ENCODE data around the gene DCC. TPM values are rescaled to one million over a fixed set of nuclear protein-coding genes. Genes with fewer than 3 reads are reported as not detected.

The DCC gene
- total and polyA plus RNA-seq, 9 of the 15 experiments (the other 6 are each of a cell fraction or from before 2014, with no cell fraction given), result not detected

- TF ChIP-seq MED1 (CRISPR knock-in tag; IDR thresholded peaks at IDR 0.05; ENCODE audit: borderline replicate concordance), result no peak
- no peak for TF ChIP-seq TCF7 (IDR thresholded peaks at IDR 0.05; ENCODE audit: borderline replicate concordance)
- TF ChIP-seq, protein P1, sequence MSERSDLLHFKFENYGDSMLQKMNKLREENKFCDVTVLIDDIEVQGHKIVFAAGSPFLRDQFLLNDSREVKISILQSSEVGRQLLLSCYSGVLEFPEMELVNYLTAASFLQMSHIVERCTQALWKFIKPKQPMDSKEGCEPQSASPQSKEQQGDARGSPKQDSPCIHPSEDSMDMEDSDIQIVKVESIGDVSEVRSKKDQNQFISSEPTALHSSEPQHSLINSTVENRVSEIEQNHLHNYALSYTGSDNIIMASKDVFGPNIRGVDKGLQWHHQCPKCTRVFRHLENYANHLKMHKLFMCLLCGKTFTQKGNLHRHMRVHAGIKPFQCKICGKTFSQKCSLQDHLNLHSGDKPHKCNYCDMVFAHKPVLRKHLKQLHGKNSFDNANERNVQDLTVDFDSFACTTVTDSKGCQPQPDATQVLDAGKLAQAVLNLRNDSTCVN (CRISPR knock-in tag; IDR thresholded peaks at IDR 0.05), result no peak
- no peak for TF ChIP-seq ARHGAP35 (IDR thresholded peaks at IDR 0.05; ENCODE audit: partially characterized antibody)
- no peak for TF ChIP-seq NR4A1 (CRISPR knock-in tag; IDR thresholded peaks at IDR 0.05)
- TF ChIP-seq NR4A1 (tag; IDR thresholded peaks at IDR 0.05), result no peak
- no peak for TF ChIP-seq ATF1 (CRISPR knock-in tag; IDR thresholded peaks at IDR 0.05)
- TF ChIP-seq ATF1 (tag; IDR thresholded peaks at IDR 0.05), result no peak
Measured at GRCh38 chr18:52510139-52510538, 170.1 kb downstream of the DCC start (continued).

DNA sequence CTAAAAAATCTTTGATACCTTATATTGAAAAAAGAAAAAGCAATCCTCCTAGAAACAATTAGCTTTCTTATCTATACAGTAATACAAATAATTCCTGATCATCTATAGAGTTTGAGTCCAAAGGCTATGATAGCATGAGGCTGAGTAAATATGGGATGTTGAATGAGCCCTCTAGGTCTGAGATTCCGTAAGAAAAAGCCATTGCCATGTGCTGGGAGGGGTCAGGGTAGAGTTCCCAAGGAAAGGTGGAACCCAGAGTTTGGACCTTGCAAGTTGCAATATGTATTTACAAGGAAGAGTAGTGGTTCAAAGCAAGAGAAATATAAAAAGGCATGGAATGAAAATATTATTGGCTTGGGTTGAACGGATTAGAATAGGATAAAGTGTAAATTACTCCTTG is 178.1 kb downstream of the DCC start:
- Histone ChIP-seq H3K4me1 (replicated peaks in 1 of 2; ENCODE audit: control insufficient read depth in 2 of 2, insufficient read depth in 2 of 2, low read length in 2 of 2) (no peaks in the 10 kb centered on the region), H3K79me2 (ENCODE audit: control insufficient read depth, insufficient read depth, low read length) (no peaks in the 10 kb centered on the region), H3K9me1 (ENCODE audit: control insufficient read depth, insufficient read depth, low read length) (no peaks in the 10 kb centered on the region), H3K4me3 (no peak overlapping the region), H2AFZ (ENCODE audit: low read depth, low read length) (no peak overlapping the region), H3K9ac (ENCODE audit: insufficient read depth in 1 of 2, low read depth in 2 of 2, low read length in 2 of 2) (no peak overlapping the region), H3K4me2 (ENCODE audit: insufficient read depth, low read length) (no peak overlapping the region), H3K36me3 (ENCODE audit: control insufficient read depth, insufficient read depth, low read length) (no peaks in the 10 kb centered on the region), H3K27me3 (ENCODE audit: control insufficient read depth in 2 of 2, insufficient read depth in 2 of 2, low read length in 2 of 2) (no peaks in the 10 kb centered on the region), H4K20me1 (replicated peaks; ENCODE audit: control insufficient read depth, insufficient read depth, low read length) (no peaks in the 10 kb centered on the region), H3K9me3 (replicated peaks; ENCODE audit: control insufficient read depth, insufficient read depth, low read depth, low read length) (no peaks in the 10 kb centered on the region), H3K27ac (ENCODE audit: extremely low read depth, low read depth, low read length) (no peak overlapping the region)
- in situ Hi-C loops (cut with MboI), result no loop called here
- ChIA-PET POLR2A (no interaction called here), CTCF (ENCODE audit: low intra/inter-chr PET ratio) (no interaction called here)
- DNase-seq (ENCODE audit: extremely low read depth in 1 of 4, low spot score in 3 of 4), result no peak
- intact Hi-C loops (cut with micrococcal nuclease), result no loop called here
- no peak for FAIRE-seq
- WGBS (ENCODE audit: insufficient coverage, low coverage, missing lambda C conversion rate), result 0% methylated on average over 2 of the region's 2 CpGs
- ATAC-seq, result no peak
- TF ChIP-seq, protein P2, sequence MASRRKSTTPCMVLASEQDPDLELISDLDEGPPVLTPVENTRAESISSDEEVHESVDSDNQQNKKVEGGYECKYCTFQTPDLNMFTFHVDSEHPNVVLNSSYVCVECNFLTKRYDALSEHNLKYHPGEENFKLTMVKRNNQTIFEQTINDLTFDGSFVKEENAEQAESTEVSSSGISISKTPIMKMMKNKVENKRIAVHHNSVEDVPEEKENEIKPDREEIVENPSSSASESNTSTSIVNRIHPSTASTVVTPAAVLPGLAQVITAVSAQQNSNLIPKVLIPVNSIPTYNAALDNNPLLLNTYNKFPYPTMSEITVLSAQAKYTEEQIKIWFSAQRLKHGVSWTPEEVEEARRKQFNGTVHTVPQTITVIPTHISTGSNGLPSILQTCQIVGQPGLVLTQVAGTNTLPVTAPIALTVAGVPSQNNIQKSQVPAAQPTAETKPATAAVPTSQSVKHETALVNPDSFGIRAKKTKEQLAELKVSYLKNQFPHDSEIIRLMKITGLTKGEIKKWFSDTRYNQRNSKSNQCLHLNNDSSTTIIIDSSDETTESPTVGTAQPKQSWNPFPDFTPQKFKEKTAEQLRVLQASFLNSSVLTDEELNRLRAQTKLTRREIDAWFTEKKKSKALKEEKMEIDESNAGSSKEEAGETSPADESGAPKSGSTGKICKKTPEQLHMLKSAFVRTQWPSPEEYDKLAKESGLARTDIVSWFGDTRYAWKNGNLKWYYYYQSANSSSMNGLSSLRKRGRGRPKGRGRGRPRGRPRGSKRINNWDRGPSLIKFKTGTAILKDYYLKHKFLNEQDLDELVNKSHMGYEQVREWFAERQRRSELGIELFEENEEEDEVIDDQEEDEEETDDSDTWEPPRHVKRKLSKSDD (conservative IDR thresholded peaks at IDR 0.05; ENCODE audit: low read length), result no peak
- TF ChIP-seq POLR3G (IDR thresholded peaks at IDR 0.05; ENCODE audit: extremely low read depth, insufficient read length, insufficient replicate concordance) (no peak), WHSC1 (IDR thresholded peaks at IDR 0.05; ENCODE audit: low read length) (no peak), PHB (CRISPR knock-in tag; IDR thresholded peaks at IDR 0.05) (no peak), TCF7 (IDR thresholded peaks at IDR 0.05; ENCODE audit: borderline replicate concordance) (no peak), ZNF766 (CRISPR knock-in tag; conservative IDR thresholded peaks at IDR 0.05) (no peak), ASH1L (IDR thresholded peaks at IDR 0.05; ENCODE audit: borderline replicate concordance, low read depth, partially characterized antibody) (no peak), ZNF77 (CRISPR knock-in tag; IDR thresholded peaks at IDR 0.05) (no peak)
- BruUV-seq (replicated peaks), result no TSS peak

All from K562 (cell line).